Pons (tissue), 1 donor: ENCODE results near the gene ATP5F1B.
A peak's percentile ranks its signal among the peaks of the same experiment; 100 is the strongest.
"Not testable (repeated sequence)": the region's sequence is repeated elsewhere in the genome, so short reads cannot be mapped to it uniquely, and the experiment has no call there.

Source experiments
- DNase-seq: peaks from one replicate; pipeline ENCODE4 v3.0.0-alpha.2; 2016; ENCODE audit warnings: low spot score

Gene ATP5F1B

GRCh38 chr12:56645717-56646446 lies at the start of gene ATP5F1B:
TSS of gene ATP5F1B (minus strand) at chr12:56645984. CDS start at chr12:56645963, 21 bp downstream.
- peak; percentile 100 for DNase-seq

- DNase-seq, result no peak
Measured at GRCh38 chr12:56694161-56694560, 48.4 kb upstream of the ATP5F1B start.

DNA sequence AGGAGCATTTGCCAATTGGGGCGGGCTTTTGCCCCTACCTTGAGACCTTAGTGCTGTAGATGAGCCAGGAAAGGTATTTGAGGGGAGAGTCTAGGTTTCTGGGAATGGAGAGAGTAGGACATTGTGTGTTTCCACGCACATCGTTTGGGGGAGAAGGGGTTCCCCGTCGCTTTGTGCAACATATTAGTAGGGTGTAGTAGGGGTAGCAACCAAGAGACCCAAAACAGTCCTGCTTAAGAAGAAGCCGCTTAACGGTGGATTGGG lies 43.0 kb upstream of the ATP5F1B start:
- DNase-seq, result no peak

DNA sequence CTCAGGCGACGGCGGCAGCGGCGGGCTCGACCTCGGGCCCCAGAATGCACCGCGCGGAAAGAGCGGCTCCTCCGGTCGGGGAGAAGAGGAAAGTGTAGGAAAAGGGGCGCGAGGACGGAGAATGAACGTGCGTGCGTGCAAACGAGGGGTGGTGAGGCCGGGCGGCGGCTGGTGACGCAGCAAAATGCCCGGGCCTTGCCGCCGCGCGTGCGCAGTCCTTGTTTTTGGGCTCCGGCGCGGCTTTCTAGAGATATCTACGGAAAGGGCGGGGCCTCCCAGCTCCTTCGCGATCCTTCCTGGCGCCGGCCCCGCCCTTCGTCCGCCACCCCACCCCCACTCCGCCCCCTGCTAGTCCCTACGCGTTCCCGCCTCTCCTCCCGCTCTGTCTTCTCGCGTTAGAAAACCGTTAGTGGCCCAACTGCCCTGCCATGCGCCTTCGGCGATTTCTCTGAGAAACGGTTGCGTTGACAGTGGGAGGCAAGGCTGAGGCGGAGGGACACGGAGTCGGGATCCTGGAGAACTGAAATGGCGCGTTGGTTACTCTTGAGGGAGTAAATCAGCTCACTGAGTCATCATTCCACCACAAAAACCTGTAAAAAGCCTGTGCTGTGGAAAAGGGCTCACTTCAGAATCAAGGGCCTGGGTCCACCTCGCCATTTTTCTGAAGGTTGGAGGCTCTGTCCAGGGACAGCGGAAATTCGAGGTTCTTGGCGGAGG lies 42.5 kb upstream of the ATP5F1B start, which contains the start of gene PTGES3:
TSS of gene PTGES3 (minus strand) at position 156 of the 717 bp plus-strand sequence. CDS start 285 bp downstream, outside the sequence.
- peak; percentile 95 for DNase-seq

DNA sequence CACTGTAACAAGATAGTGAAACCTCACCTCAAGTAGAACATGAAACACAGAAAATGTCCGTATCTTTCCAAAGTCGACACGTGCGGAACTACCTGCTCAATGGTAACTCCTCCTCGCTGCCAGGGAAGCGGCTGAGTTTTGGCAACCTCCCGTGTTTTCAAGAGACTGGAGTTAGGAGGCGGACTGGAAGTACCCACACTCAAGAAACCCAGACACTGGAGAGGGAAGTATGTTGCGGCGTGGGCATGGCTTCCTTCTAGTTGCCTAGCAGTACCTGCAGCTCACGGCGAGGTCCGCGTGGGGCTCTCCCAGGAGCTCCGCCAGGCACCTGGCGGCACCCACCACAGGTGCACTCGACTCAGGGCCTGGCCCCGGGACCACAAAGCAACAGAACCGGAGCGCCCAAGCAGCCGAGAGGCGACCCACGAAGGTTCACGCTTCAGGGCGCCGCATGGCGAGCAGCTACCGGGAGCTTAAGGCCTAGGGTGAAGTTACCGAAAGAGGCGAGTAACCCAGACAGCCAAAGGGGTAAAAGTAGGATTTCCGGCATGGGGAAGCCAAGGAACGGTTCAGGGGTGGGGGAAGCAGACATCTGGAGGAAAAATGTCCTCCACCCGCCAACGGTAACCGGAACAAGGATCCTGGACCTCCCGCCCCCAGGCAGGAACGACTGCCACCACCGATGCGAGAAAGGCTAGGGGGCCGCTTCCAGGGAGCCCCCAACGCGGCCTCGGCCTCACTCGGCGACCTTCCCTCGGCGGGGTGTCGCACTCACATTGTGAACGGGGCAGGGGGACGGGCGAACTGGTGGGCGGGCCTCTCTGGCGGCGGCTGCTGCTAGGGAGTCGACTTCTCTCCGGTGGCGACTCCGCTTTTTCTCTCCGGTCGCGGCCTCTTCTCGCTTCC lies 41.7 kb upstream of the ATP5F1B start:
- peak; percentile 63 for DNase-seq

GRCh38 chr12:56684745-56685359 lies 39.1 kb upstream of the ATP5F1B start:
- DNase-seq, result peak; percentile 20

- no peak for DNase-seq
Measured at GRCh38 chr12:56682323-56682722, 36.5 kb upstream of the ATP5F1B start.

DNA sequence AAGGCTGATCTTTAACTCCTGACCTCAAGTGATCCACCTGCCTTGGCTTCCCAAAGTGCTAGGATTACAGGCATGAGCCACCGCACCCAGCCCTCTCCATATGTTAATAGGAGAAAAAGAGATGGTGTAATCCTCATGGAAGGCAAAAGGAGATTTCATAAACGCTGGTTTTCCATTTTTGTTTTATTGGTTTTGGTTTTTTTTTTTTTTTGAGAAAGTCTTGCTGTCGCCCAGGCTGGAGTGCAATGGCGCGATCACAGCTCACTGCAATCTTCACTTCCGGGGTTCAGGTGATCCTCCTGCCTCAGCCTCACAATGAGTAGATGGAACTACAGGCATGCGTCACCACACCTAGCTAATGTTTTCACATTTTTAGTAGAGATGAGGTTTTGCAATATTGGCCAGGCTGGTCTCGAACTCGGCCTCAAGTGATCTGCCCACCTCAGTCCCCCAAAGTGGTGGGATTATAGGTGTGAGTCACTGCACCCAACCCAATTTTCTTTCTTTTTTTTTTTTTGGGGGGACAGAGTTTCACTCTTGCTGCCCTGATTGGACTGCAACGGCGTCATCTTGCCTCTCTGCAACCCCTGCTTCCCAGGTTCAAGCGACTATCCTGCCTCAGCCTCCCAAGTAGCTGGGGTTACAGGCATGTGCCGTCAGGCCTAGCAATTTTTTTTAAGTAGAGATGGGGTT lies 34.2 kb upstream of the ATP5F1B start:
- DNase-seq, result no peak

- no peak for DNase-seq
Measured at GRCh38 chr12:56678852-56679251, 33.1 kb upstream of the ATP5F1B start.

DNA sequence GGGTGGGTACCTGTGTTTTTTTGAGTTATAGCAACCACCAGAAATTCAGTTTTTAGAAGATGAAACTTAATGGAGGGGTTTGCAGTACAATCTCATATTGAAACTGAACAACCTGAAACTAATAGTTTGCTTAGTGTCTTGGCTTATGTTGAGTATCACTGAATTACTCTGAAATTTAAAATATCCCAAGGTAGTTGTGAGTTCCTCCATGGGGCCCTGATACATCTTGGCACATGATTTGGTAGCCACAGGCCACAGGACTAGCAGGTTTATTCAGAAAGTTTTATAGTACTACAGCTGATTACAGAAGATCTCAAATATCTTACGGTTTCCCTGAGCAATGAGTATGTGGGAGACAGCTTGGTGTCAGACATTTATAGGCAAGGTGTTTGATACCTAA lies 31.9 kb upstream of the ATP5F1B start:
- DNase-seq, result no peak

- no peak for DNase-seq
Measured at GRCh38 chr12:56676851-56677580, 31.2 kb upstream of the ATP5F1B start.

- DNase-seq, result no peak
Measured at GRCh38 chr12:56671608-56672007, 25.8 kb upstream of the ATP5F1B start.

DNA sequence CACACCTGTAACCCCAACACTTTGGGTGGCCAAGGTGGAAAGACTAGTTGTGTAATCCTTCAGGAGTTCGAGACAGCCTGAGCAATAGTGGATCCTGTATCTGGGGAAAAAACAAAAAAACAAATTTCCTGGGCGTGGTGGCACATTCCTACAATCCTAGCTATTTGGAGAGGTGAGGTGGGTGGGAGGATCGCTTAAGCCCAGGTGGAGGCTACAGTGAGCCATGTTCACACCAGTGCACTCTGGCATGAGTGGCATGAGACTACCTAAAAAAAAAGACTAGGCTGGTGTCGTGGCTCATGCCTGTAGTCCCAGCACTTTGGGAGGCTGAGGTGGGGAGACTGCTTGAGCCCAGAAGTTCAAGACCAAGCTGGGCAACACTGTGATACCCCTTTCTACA lies 25.1 kb upstream of the ATP5F1B start:
- DNase-seq, result no peak

DNA sequence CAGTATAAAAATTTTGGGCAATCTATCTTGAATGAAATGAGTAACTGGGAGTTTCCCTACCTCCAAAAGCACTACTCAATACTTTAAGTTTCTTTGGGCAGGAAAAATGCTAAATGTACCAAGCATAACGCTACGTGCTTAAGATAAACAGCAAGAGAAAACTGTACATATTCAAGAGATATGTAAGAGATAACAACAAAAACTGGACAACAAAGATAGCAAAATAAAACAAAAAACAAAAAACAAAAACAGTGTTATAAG lies 22.3 kb upstream of the ATP5F1B start:
- no peak for DNase-seq

DNA sequence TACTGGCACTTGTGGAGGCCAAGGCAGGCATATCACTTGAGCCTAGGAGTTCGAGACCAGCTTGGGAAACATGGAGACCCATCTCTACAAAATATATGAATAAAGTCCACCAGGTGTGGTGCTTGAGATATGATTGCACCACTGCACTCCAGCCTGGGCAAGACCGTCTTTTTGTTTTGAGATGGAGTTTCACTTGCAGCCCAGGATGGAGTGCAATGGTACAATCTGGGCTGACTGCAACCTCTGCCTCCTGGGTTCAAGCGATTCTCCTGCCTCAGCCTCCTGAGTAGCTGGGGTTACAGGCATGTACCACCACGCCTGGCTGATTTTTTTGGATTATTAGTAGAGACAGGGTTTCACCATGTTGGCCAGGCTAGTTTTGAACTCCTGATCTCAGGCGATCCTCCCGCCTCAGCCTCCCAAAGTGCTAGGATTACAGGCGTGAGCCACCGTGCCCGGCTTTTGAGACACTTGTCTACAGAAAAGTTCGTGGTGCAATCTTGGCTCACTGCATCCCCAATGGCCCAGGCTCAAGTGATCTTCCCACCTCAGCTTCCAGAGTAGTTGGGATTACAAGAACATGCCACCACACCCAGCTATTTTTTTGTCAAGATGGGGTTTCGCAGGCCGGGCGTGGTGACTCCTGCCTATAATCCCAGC lies 16.3 kb upstream of the ATP5F1B start:
- no peak for DNase-seq

DNA sequence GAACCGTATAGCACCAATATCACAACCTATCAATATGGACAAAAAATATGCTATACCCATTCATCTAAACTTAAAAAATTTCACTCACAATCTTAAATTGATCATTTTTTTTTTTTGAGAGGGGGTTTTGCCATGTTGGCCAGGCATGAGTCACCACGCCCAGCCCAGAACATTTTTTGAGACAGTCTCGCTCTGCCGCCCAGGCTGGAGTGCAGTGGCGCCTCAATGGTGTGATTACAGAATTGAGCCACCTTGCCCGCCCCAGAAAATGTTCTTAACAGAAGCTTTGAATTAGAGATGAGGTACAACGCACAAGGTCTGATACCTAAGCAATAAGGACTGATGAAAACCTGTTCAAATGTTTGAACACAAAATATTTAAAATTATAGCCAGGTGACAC lies 15.8 kb upstream of the ATP5F1B start:
- no peak for DNase-seq

DNA sequence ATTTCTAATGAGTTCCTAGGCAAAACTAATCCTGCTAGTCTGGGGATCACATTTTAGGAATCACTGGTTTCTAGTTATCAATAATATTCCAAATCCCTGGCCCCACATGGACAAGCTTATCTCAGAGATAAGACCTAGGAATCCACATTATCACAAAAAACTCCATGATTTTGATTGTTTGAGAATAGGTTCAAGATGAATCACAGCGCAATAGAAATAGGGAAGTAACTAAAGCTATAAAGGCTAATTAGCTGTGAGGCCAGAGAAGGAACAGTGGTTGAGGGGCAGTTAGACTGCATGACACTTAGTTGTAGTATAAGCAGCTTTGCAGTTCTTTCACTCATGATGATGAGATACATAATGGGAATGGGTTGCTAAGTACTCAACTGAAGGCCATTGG lies 13.1 kb upstream of the ATP5F1B start:
- no peak for DNase-seq

GRCh38 chr12:56657416-56658379 lies 11.9 kb upstream of the ATP5F1B start:
- no peak for DNase-seq

GRCh38 chr12:56653781-56654180 lies 8.0 kb upstream of the ATP5F1B start:
- DNase-seq, result not testable (repeated sequence)
